Measurements from ENCODE around the gene RBMS3.

Gene RBMS3

DNA sequence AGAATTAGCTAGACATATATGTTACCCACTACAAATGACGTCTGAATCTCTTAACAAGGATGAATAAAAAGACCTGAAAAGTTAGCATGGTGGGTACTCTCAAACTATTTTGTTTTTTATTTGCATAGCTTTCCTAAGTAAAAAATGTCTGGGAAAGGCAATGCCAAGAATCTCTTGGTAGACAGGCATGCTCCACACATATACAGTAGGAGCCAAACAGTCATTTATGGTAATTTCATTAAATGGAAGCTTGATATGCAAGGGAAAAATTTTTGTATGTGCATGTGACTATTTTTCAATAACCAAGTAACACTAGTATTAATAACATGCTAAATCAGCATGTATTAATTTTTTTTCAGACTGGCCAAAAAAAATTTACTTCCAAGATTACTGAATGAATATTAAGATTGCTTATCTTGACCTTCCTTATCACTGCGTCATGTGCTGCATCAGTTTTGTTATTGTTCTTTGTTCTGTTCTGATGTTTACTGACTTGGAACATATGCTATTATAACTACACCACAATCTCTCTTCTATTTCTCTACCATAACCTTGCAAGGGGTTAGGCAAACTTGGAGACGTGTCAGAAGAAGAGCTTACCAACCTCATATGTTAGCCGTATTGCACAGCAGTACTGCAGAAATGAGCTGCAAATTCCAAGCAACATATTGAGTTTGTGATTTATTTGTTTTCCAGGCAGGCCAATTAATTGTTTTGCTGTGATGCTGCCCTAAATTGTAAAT, 255.3 kb downstream of the RBMS3 start:
- DNase-seq = no peak

DNA sequence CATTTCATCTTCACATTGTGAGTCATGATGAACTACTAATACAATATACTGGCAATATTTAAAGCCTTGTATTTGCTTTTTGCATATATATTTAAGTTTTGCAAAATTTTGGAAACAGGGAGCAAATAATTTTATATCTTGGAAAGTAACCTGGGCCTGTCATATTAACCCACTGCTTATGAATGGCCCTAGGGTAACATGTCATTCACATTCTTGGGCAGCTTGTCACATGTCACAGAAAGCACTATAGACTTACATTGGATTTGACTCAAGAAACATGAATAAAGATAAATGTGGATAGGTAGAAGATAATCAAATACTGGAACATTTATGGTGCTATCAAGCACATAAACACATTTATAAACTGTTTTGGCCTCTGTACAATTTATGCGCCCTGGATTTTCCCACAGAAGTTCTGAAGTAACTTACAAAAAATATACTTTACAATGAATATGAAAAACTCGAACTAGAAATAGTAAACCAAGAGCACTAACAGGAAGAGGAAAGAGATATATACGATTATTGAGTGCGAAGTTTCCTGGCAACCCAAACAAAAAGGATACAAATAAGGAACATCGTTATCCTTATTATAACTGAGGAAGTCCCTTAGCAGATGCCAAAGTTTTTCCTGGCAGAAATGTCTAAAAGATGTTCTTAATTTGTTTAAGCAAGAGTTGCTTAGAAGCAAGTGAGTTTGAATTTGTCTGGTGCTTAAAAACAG, 257.2 kb downstream of the RBMS3 start:
- no peak for DNase-seq

- DNase-seq = no peak
Observed at GRCh38 chr3:29538610-29538958, 257.7 kb downstream of the RBMS3 start.

DNA sequence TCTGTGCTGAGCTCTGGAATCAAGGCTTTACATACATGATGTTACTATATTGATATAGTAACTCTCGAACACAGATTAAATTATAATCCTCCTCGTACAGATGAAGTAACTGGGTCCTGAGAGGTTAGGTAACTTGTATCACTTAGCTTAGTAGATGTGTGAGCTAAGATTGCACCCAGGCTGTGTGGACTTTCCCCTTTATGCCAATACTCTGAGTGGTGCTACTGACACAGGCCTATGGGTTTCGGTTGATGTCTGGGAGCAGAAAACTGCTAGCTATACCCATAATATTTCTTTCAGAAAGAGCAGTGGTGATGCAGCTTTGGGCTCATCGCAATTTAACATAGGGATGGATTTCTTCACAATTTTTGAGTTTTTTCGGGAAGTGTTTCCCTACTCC, 259.7 kb downstream of the RBMS3 start:
- DNase-seq = no peak

GRCh38 chr3:29544701-29545363, 264.0 kb downstream of the RBMS3 start:
- peak in 1 of 3 experiments; percentile 8 for DNase-seq

GRCh38 chr3:29545615-29546014, 264.7 kb downstream of the RBMS3 start:
- no peak for DNase-seq

DNA sequence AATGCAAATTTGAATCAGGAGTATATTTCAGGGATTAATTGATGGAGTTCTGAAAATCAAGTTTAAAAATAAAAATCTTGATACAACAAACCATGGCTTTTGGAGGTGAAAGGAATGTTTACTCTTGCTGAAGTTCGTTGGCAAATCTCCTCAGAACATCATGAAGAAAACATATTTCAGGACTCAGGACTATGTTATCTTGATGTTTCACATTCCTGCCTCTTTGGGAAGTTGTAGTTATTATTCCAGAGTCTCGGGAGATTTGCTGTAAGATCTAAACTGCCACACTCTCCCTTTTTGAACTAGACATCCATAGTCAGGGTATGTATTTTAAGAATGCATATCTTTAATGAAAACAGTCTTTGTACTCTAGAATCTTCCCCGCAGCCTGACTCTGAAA, 271.2 kb downstream of the RBMS3 start:
- no peak for DNase-seq

DNA sequence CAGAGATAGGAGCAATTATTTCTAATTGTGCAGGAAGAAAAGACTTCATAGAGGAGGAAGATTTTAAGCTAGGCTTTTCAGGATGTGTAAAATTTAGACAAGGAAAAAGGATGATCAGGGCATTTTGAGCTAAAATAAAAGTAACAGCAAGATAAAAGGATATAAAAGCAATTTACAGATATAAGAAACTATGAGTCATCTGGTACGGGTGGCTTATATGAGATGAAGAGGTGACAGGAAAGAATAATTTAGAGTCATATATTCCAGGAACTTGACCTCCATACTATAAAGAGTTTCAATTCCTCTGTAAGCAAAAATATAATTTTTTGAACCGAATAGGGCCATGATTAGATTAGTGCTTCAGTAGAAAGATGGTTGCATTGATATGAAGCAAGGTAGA, 273.7 kb downstream of the RBMS3 start:
- no peak for DNase-seq

GRCh38 chr3:29555590-29555989, 274.7 kb downstream of the RBMS3 start:
- DNase-seq = no peak

DNA sequence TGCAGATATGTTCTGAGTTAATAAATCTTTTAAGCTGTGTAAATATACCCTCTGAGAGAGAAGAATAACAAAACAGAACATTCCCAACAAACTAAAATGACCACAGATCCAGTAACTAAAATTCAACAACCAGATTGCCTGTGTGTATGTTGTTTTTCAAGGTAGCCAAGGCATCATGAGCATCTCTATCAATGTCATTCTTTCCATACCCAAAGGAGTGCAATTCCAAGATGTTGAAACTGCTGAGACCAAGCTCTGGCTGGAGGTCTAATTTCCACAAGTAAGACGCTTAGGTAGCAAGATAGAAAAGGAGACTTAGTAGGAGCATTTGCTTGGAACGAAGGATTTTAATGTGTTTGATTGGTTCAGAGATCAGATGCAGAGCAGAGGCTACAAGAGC, 276.3 kb downstream of the RBMS3 start:
- no peak for DNase-seq

- no peak for DNase-seq
Observed at GRCh38 chr3:29557825-29558224, 277.0 kb downstream of the RBMS3 start.

GRCh38 chr3:29559741-29560465, 279.0 kb downstream of the RBMS3 start:
- peak in 1 of 3 experiments; percentile 1 for DNase-seq

- no peak for DNase-seq
Observed at GRCh38 chr3:29561651-29562149, 280.8 kb downstream of the RBMS3 start.

DNA sequence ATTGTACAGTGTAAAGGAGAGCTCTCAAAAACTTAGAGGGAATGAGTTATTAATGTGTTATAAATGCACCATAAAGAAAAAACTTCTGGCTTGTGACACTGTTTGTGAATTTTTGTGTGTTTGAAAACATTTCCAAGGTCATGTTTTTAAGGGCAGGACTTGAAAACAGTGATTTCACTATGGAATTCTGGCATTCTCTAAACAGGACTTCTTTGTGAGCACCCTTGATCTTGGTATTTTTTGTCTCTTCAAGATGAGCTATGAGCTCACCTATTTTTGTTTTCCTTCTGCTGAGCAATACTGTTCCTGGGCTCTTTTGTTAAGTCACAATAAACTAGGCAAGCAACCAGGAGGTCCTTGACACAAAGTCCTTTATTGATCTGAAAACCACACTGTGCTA, 284.4 kb downstream of the RBMS3 start:
- no peak for DNase-seq

- no peak for DNase-seq
Observed at GRCh38 chr3:29567501-29567900, 286.6 kb downstream of the RBMS3 start.

DNA sequence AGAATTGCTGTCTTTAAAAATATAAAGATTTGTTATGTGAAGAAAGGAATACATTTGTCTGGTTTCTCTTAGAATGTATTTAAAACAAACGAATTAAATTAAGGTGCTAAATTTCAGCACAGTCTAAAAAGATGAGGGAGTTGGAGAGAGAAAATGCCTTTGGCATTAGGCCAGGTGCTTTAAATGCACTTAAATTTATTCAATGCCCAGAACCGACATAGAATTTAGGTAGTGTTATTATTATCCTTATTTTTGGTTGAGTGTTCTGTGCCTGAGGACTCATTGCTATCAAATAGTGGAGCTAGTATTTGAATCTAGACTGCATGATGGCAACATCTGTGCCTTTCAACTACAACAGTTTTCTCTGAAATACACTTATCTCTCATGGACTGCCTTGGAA, 287.5 kb downstream of the RBMS3 start:
- DNase-seq = peak in 1 of 3 experiments; percentile 5

GRCh38 chr3:29576181-29576580, 295.3 kb downstream of the RBMS3 start:
- DNase-seq = no peak

GRCh38 chr3:29576675-29577074, 295.8 kb downstream of the RBMS3 start:
- DNase-seq = no peak

DNA sequence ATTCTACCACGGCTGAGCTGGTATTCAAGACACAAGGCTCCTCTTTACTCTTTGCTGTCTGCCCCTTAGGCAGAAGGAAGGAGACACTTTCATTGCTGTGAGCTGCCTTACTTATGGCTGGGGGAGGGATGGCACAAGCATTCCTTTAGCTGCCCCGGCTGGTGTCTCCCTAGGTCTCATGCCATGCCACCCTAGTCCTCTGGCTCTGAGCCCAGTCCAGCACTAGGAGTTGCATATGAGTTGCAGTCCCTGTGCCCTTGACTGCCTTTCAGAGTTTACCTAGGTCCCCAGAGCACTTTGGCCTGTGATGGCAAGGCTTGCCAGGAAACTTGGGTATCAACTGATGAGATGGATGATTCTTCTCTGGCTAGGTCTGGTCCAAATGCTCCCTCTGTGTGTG, 296.4 kb downstream of the RBMS3 start:
- DNase-seq = no peak

DNA sequence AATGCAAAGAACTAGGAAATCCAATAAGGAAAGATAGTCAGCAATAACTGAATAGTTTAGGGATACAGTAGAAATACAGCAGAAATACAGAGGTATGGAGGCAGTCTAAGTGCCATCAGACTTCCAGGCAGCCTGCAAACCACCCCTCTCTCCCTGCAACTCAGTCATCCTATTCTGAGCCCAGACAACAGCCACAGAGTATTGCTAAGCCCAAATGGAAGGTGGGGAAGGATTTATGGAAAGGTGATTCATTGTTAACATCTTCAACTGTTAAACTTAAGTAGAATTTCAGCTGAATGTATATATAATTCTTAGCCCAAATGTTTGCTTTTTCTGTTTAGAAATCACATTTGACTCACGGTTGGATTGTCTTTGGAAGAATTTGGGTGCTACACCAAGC, 300.4 kb downstream of the RBMS3 start:
- DNase-seq = no peak

GRCh38 chr3:29582273-29582672, 301.4 kb downstream of the RBMS3 start:
- DNase-seq = no peak

DNA sequence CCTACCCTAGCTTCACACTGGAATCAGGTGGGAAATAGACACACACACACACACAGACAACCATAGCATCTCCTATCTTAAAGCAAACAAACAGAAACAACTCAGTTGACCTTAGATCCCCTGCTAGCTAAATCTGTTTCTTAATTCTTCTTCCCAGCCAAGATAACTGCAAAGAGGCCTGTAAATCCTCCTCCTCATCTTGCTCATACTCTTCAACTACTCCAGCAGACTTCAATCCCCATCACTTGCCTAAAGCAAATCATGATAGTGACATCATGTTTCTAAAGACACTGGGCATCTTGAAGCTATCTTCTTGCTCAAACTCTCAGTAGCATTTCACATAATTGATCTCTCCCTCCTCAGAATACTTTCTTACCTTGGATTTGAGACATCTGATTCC, 303.0 kb downstream of the RBMS3 start:
- no peak for DNase-seq

DNA sequence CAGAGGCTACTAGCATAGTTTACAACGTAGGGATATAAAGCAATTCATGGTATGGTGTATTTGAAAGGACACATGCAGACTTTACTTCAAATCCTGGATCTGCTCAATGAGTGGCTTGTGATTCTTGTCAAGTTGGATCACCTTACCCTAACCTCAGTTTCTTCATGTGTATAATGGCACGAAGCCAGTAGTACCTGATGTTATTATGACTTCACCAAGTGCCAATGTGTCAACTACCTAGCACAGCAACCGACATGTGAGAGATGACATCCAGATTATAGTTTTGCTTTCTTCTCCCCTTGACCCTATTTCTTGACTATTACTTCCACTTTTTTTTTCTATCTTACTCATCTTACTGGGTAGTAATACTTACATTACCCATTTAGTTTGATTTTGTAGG, 304.5 kb downstream of the RBMS3 start:
- DNase-seq = no peak
